Dermis blood vessel endothelial cell (primary cell): ENCODE measurements around the gene COP1. TPM values are rescaled to one million over a fixed set of nuclear protein-coding genes. Genes with fewer than 3 reads are reported as not detected.

Experiments
- DNase-seq: peaks from one replicate; pipeline ENCODE4 v3.0.0; 2010
- total RNA-seq: library from RNA; depleted of rRNA; stranded (reverse); fragments of >200 nt; gene quantifications from 2 replicates; pipeline ENCODE4 v1.2.3, GENCODE V29; 2014

The COP1 gene
- total RNA-seq, 1 donor from 2014 or later: 65.2 TPM

GRCh38 chr1:175944591-175944990, 262.5 kb downstream of the COP1 start:
- DNase-seq: no peak

- DNase-seq: no peak
Measured at GRCh38 chr1:175941164-175941563, 265.9 kb downstream of the COP1 start.

DNA sequence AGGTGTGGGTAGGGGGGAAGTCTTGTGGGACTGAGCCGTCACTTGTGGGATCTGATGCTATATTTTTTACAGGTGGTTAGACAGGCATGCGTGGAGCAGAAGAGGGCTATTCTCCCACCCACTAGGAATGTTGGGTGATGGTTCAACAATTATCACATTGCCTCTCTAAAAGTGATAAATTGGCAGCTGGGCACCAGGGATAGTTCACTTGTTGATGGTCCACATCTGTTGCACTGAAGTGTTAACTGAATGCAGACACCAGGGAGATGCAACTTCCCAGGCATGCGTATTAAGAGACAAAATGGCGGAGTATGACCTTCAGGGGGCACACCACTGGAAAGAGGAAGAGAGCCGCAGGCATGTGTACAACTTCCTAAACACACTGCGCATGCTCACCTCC, 270.4 kb downstream of the COP1 start:
- no peak for DNase-seq

GRCh38 chr1:175935566-175936115, 271.4 kb downstream of the COP1 start:
- no peak for DNase-seq

DNA sequence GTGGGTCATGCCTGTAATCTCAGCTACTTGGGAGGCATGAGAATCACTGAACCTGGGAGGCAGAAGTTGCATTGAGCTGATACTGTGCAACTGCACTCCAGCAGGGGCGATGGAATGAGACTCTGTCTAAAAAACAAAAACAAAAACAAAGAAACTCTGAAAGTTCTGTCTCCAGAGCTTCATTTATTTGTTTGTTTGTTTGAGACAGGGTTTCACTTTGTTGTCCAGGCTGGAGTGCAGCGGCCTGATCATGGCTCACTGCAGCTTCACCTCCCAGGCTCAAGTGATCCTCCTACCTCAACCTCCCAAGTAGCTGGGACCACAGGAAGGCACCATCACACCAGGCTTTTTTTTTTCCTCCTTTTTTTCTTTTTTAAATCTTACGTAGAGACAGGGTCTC, 271.9 kb downstream of the COP1 start:
- DNase-seq: no peak

GRCh38 chr1:175933801-175934200, 273.3 kb downstream of the COP1 start:
- DNase-seq: no peak

- no peak for DNase-seq
Measured at GRCh38 chr1:175927944-175928343, 279.1 kb downstream of the COP1 start.

GRCh38 chr1:175922254-175922881, 284.7 kb downstream of the COP1 start:
- no peak for DNase-seq

DNA sequence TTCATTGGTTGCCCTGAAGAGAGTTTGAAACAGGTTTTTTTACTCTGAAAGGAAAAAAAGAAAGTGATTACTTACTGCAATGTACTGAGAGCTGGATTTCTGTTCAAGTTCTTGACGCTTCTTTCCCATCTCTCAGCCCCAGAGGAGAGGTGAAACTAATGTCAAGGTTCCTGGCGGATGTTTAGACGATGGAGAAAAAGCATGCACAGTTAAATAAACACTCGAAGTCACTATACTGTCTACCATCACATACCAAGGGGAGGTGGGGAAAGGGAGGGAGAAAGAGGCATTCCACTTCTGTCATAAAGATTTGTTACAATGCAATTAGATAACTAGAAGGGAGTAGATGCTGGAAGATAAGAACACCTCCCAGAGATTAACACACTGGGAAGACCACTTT, 286.7 kb downstream of the COP1 start:
- no peak for DNase-seq

GRCh38 chr1:175919001-175919400, 288.1 kb downstream of the COP1 start:
- DNase-seq: no peak

DNA sequence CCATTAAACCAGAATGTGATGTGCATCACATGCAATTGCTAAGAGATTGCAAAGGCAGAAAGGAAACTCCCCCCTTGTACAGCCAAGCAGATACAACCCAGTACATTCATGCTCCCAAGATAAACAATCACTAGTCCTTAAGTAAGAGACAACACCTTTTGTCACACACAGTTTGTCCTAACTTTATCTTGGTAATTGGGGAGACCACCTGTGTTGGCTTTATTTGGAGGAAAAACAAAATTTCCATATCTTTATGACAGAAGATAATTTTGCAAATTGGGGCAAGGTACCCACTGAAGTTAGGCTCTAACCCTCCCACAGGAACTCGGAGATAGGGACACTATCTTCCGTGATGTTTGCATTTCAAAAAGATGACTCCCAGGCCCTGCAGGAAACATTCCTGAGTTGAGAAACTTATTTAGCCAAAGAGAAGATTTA, 288.7 kb downstream of the COP1 start:
- DNase-seq: no peak

DNA sequence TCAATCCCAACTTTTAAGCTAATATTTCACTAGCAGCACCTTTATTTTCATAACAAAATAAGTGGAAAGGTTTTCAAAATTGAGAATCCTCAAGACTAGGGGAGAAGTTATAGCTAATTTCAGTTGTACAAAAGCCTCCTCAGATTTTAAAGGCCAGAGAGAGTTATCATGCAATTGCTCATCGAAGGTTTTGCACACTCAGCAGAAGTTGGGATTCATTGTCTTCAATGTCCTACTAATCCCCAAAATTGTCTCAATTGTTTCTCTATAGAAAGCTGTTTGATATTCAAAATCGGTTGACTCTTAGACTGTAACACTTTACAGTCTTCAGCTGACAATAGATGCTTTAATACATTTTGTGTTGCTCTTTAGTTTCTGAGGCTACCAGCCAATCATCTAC, 293.0 kb downstream of the COP1 start:
- DNase-seq: no peak

DNA sequence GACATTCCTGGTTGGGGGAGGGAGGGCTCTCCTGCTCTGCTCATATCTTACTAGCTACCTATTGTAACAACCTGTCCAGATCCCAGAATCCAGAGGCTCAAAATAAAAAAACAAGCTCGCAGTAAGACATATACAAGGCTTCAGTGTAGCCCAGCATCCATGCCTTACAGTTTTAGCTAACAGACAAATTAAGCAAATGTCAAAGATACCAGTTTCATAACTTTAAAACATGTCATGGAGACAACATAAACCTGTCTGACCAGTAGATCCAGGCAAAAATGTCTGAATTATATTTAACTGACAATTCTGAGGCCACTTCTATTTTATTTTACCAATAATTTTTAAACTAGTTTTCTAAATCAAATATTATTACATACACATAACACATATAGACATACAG, 295.9 kb downstream of the COP1 start:
- DNase-seq: peak; percentile 3

- no peak for DNase-seq
Measured at GRCh38 chr1:175906370-175906769, 300.7 kb downstream of the COP1 start.

- no peak for DNase-seq
Measured at GRCh38 chr1:175904808-175905207, 302.3 kb downstream of the COP1 start.

- DNase-seq: no peak
Measured at GRCh38 chr1:175902281-175902680, 304.8 kb downstream of the COP1 start.

DNA sequence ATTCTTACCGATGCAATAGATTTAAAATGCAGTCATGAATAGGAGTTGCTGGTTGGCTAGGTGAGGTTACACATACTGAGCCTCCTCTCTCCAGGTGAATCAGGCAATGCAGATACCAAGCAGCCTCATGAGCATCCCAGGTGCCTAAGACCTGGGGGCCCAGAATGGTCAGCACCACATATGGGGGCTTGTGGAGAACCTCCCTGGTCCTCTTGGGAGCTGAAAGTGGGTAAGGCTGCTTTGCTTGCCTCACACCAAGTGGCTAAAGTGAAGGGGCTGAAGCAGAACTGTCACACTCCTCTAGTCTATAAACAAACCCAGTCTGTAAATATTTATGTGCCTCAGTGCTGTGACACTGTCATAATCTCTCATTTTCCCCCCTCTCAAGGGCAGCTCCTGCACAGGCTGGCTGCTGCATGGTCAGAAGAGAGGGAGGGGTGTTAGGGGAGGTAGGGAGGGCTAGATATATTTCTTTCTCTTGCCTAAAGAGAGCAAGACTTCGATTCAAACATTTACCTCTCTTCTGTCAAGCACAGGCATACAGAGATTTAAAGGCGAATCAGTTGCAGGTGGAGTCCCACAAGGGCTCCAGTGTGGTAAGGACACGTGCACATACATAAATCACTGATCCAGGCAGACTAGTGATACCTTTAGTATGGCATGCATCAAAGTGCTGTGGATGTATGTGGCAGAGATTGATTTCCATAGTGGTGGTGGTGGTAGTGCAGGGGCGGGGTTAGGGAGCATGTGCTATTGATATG, 305.8 kb downstream of the COP1 start:
- DNase-seq: no peak

DNA sequence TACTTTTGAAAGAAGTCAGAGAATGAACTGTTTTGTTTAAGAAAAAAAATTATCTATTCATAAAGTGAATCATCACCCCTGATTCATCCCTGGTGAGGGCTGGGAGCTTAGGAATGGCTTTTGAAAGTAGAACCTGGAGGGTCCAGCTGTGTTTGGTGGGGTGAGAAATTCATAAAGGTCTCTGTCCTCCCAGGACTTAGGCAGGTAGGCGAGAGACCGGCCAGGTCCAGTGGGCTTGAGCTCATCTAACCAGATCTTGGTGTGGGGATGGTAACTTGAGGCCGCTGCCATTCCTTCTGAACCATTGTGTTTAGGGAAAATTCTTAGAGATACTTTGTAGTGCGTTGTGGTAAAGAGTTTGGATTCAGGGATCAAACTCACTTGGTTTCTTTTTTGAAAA, 306.9 kb downstream of the COP1 start:
- DNase-seq: no peak

DNA sequence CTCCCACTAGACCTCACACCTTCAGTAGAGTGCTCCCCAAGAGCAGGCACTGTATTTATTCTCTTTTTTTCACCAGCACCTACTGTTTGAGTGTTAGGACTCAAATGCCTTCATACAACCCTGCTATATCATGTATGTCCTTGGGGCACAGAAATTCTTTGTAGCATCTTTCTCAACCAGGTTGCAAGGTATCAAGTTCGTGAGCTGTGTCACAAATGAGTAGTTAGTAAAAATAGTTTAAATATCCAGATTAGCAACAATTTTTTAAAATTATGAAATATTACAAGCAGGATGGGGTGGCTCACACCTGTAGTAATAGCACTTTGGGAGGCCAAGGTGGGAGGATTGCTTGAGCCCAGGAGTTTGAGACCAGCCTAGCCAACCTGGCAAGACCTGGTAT, 311.1 kb downstream of the COP1 start:
- no peak for DNase-seq
